HG02798 (cell line): ENCODE results near the gene ZNF433.
"Not testable (repeated sequence)": the region's sequence is repeated elsewhere in the genome, so short reads cannot be mapped to it uniquely, and the experiment has no call there.

Experiments used
- ATAC-seq: cut with Tn5 transposase; IDR thresholded peaks from one replicate; pipeline ENCODE4 v1.9.1; 2021; ENCODE audit warnings: mild to moderate bottlenecking; ENCODE audit not compliant: unreplicated experiment, poor library complexity

Gene ZNF433

GRCh38 chr19:11991921-11992320, 43.6 kb downstream of the ZNF433 start:
- not testable (repeated sequence) for ATAC-seq

GRCh38 chr19:11989112-11989456, 46.4 kb downstream of the ZNF433 start:
- ATAC-seq, result no peak

GRCh38 chr19:11987405-11988281, 47.8 kb downstream of the ZNF433 start:
- ATAC-seq, result peak; percentile 84

- no peak for ATAC-seq
These were observed 48.7 kb downstream of the ZNF433 start for GRCh38 chr19:11986754-11987153.

- no peak for ATAC-seq
These were observed 50.5 kb downstream of the ZNF433 start for GRCh38 chr19:11984986-11985385.

- ATAC-seq, result no peak
These were observed 53.0 kb downstream of the ZNF433 start for GRCh38 chr19:11982526-11982925.

- ATAC-seq, result no peak
These were observed 56.0 kb downstream of the ZNF433 start for GRCh38 chr19:11979527-11979926.

- ATAC-seq, result no peak
These were observed 56.9 kb downstream of the ZNF433 start for GRCh38 chr19:11978492-11979100.

GRCh38 chr19:11973019-11973810, 62.3 kb downstream of the ZNF433 start:
- no peak for ATAC-seq

GRCh38 chr19:11971041-11971440, 64.4 kb downstream of the ZNF433 start:
- no peak for ATAC-seq

GRCh38 chr19:11970174-11970573, 65.3 kb downstream of the ZNF433 start:
- no peak for ATAC-seq

GRCh38 chr19:11964858-11965645, 70.4 kb downstream of the ZNF433 start, which contains the start of gene ZNF763:
ZNF763 (plus strand) TSS chr19:11965040; CDS start chr19:11965209, 169 bp downstream.
- ATAC-seq, result peak; percentile 93
